Measurements from ENCODE around the gene IDH3B. TPM values are rescaled to one million over a fixed set of nuclear protein-coding genes. Genes with fewer than 3 reads are reported as not detected.

IDH3B gene
- total RNA-seq, 1 experiment from 2014 or later: 132 TPM

DNA sequence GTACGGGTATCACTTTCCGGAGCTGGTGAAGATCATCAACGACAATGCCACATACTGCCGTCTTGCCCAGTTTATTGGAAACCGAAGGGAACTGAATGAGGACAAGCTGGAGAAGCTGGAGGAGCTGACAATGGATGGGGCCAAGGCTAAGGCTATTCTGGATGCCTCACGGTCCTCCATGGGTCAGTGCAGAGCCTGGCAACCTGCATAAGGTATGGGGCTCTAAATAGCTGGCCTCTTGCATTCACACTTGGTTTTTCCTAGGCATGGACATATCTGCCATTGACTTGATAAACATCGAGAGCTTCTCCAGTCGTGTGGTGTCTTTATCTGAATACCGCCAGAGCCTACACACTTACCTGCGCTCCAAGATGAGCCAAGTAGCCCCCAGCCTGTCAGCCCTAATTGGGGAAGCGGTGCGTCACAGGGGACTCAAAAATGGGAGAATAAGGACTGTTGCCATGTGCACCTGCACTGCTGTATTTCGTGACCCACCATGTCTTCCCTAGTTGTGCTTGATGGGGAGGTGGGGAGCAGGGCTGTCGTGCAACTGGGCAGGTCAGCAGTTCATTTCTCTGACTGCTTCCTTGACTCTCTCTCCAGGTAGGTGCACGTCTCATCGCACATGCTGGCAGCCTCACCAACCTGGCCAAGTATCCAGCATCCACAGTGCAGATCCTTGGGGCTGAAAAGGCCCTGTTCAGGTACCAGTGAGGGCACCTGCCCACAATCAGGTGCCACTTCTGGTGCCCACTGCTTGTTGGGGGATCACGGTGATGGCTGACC lies 8.5 kb downstream of the IDH3B start:
- H3K4me3 ChIP-seq (replicated peaks in 1 of 2; ENCODE audit: low read depth in 1 of 2, low read length in 2 of 2): no peak overlapping the region

More for the DNA sequence above, 8.5 kb downstream of the IDH3B start:
- ChIA-PET RAD21 (ENCODE audit: low non-redundant PET in 1 of 2, low total read pairs in 2 of 2, uncharacterized antibody in 2 of 2, unreplicated experiment in 2 of 2) (no interaction called here), POLR2A (interaction anchor here (1.1 to 1.4 kb wide), 2 partner anchors 9 kb away, joined by 3 to 4 read pairs; partner anchors contain the start of gene IDH3B), CTCF (no interaction called here)
- H3K9me2 ChIP-seq (ENCODE audit: insufficient read depth): no peaks in the 10 kb centered on the region
- peaks cover 73% of the 10 kb centered on the region for H3K79me2 ChIP-seq (ENCODE audit: insufficient read depth, low read length)
- H3K9ac ChIP-seq (ENCODE audit: low read length): no peak overlapping the region
- ATAC-seq (no peak), DNase-seq (ENCODE audit: low read depth, low spot score) (no peak)
- H3K9me3 ChIP-seq (ENCODE audit: control insufficient read depth in 1 of 2, insufficient read depth in 1 of 2, low read depth in 1 of 2, low read length in 2 of 2): no peaks in the 10 kb centered on the region
- BruUV-seq (replicated peaks): no TSS peak
- H3K27ac ChIP-seq (ENCODE audit: low read depth, low read length): peak overlapping the region; percentile 31; the same call in 1 of the 2 replicates
- peaks cover 8 to 21% of the 10 kb centered on the region in 2 experiments; a peak in 3 of 4 replicates for H3K4me1 ChIP-seq (ENCODE audit: control insufficient read depth in 1 of 2, insufficient read depth in 2 of 2, low read length in 2 of 2)
- H3K4me2 ChIP-seq (ENCODE audit: low read length): no peak overlapping the region
- peaks cover 49 to 67% of the 10 kb centered on the region in 2 experiments for H3K36me3 ChIP-seq (ENCODE audit: control insufficient read depth in 1 of 2, insufficient read depth in 2 of 2, low read length in 2 of 2)
- H3K27me3 ChIP-seq (ENCODE audit: insufficient read depth, low read length): no peaks in the 10 kb centered on the region
- intact Hi-C loops (cut with micrococcal nuclease): no loop called here
- TF ChIP-seq ZNF274 (IDR thresholded peaks at IDR 0.05; ENCODE audit: low read depth, low read length) (no peak), POLR2AphosphoS5 (IDR thresholded peaks at IDR 0.05; ENCODE audit: low read depth, low read length) (no peak), YY1 (IDR thresholded peaks at IDR 0.05; ENCODE audit: extremely low read depth, insufficient replicate concordance, low read depth, low read length) (no peak), JUND (IDR thresholded peaks at IDR 0.05) (no peak), EGR1 (IDR thresholded peaks at IDR 0.05; ENCODE audit: low read depth) (no peak), CBX3 (IDR thresholded peaks at IDR 0.05; ENCODE audit: low read depth) (no peak), ZFX (IDR thresholded peaks at IDR 0.05) (no peak), EZH2 (IDR thresholded peaks at IDR 0.05) (no peak), SIN3A (IDR thresholded peaks at IDR 0.05; ENCODE audit: low read depth) (no peak), ELF1 (IDR thresholded peaks at IDR 0.05; ENCODE audit: borderline replicate concordance, low read depth) (no peak), POLR2A (IDR thresholded peaks at IDR 0.05; ENCODE audit: borderline replicate concordance, extremely low read depth, insufficient read depth, insufficient read length) (no peak)
- TF ChIP-seq, protein P1, sequence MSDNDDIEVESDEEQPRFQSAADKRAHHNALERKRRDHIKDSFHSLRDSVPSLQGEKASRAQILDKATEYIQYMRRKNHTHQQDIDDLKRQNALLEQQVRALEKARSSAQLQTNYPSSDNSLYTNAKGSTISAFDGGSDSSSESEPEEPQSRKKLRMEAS (IDR thresholded peaks at IDR 0.05): no peak
- TF ChIP-seq, protein P2, sequence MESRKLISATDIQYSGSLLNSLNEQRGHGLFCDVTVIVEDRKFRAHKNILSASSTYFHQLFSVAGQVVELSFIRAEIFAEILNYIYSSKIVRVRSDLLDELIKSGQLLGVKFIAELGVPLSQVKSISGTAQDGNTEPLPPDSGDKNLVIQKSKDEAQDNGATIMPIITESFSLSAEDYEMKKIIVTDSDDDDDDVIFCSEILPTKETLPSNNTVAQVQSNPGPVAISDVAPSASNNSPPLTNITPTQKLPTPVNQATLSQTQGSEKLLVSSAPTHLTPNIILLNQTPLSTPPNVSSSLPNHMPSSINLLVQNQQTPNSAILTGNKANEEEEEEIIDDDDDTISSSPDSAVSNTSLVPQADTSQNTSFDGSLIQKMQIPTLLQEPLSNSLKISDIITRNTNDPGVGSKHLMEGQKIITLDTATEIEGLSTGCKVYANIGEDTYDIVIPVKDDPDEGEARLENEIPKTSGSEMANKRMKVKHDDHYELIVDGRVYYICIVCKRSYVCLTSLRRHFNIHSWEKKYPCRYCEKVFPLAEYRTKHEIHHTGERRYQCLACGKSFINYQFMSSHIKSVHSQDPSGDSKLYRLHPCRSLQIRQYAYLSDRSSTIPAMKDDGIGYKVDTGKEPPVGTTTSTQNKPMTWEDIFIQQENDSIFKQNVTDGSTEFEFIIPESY (IDR thresholded peaks at IDR 0.05; ENCODE audit: extremely low read depth, insufficient replicate concordance, low read length): no peak
- H4K20me1 ChIP-seq (ENCODE audit: insufficient read depth): peaks cover 51% of the 10 kb centered on the region; the same call in 1 of the 2 replicates
- H2AFZ ChIP-seq (ENCODE audit: low read depth, low read length, poor library complexity, severe bottlenecking): no peak overlapping the region
